H1 (cell line): ENCODE data around the gene PARK7. TPM values are rescaled to one million over a fixed set of nuclear protein-coding genes. Genes with fewer than 3 reads are reported as not detected.

Source experiments
- CTCF ChIA-PET: fragments of 300-600 bp; sonication (Branson Sonifier 250); formaldehyde crosslinking; loops from one replicate; lab custom pipeline; 2021; ENCODE audit not compliant: partially characterized antibody; lab: Charles Lee
- POLR2A ChIA-PET: fragments of 300-600 bp; sonication (Branson Sonifier 250); formaldehyde crosslinking; loops from one replicate; lab custom pipeline; 2021; ENCODE audit warnings: inconsistent platforms; ENCODE audit not compliant: partially characterized antibody; lab: Charles Lee
- DNase-seq, 2 experiments: peaks; one replicate each; pipeline versions ENCODE4 v3.0.0 to v3.0.0-alpha.2; 2010 to 2022; ENCODE audit warnings: low spot score in 2 of 2, low read depth in 1 of 2, mixed read lengths in 1 of 2
- FAIRE-seq: peaks from 2 replicates; lab custom pipeline; 2011; peaks lifted over from hg19 to GRCh38; lab: Jason Lieb, UNC
- H2AFZ ChIP-seq: 2 replicates; pipeline ENCODE4 v1.8.1; 2012; ENCODE audit warnings: low read length, inconsistent platforms
- H2AK5ac ChIP-seq: 2 replicates; pipeline ENCODE4 v1.6.1; 2013; ENCODE audit warnings: low read depth, low read length
- H2BK120ac ChIP-seq: replicated peaks from 2 replicates; pipeline ENCODE3; 2013; ENCODE audit warnings: low read depth, low read length, inconsistent platforms
- H2BK12ac ChIP-seq: 2 replicates; pipeline ENCODE4 v1.6.1; 2013; ENCODE audit warnings: low read depth, low read length
- H2BK15ac ChIP-seq: 2 replicates; pipeline ENCODE4 v1.6.1; 2013; ENCODE audit warnings: low read length
- H2BK20ac ChIP-seq: 2 replicates; pipeline ENCODE4 v1.6.1; 2013; ENCODE audit warnings: low read length
- H2BK5ac ChIP-seq: 2 replicates; pipeline ENCODE4 v1.6.1; 2013; ENCODE audit warnings: low read depth, low read length
- H3K14ac ChIP-seq: 2 replicates; pipeline ENCODE4 v1.6.1; 2013; ENCODE audit warnings: inconsistent platforms; ENCODE audit not compliant: insufficient read length
- H3K18ac ChIP-seq: 2 replicates; pipeline ENCODE4 v1.6.1; 2013; ENCODE audit warnings: low read length; ENCODE audit errors: extremely low read depth
- H3K23ac ChIP-seq: 2 replicates; pipeline ENCODE4 v1.6.1; 2013; ENCODE audit warnings: inconsistent platforms; ENCODE audit not compliant: insufficient read length
- H3K23me2 ChIP-seq: 2 replicates; pipeline ENCODE4 v1.6.1; 2013; ENCODE audit warnings: low read depth, low read length
- H3K27ac ChIP-seq: 2 replicates; pipeline ENCODE4 v1.6.1; 2011; ENCODE audit warnings: low read depth, low read length, inconsistent platforms
- H3K27me3 ChIP-seq, 4 experiments: replicated peaks in 1 of 4; 1 replicate in 1 of 4; 2 replicates in 3 of 4; pipeline versions ENCODE4 v1.6.1 to v1.8.1; 2011 to 2013; ENCODE audit warnings: low read length in 3 of 4, mild to moderate bottlenecking in 3 of 4, inconsistent platforms in 2 of 4, mixed read lengths in 2 of 4, moderate library complexity in 1 of 4; ENCODE audit not compliant: control insufficient read depth in 3 of 4, insufficient read depth in 3 of 4; ENCODE audit errors: extremely low read depth in 1 of 4
- H3K36me3 ChIP-seq, 4 experiments: 2 replicates each; pipeline versions ENCODE4 v1.6.1 to v1.8.1; 2011 to 2013; ENCODE audit warnings: mild to moderate bottlenecking in 4 of 4, low read length in 3 of 4, moderate library complexity in 2 of 4, control low read depth in 1 of 4, inconsistent platforms in 1 of 4; ENCODE audit not compliant: insufficient read depth in 4 of 4, control insufficient read depth in 2 of 4
- H3K4ac ChIP-seq: replicated peaks from 2 replicates; pipeline ENCODE3; 2013; ENCODE audit warnings: low read length, low read depth, mixed read lengths, inconsistent platforms; ENCODE audit not compliant: insufficient read length
- H3K4me1 ChIP-seq, 4 experiments: replicated peaks in 1 of 4; 1 replicate in 1 of 4; 2 replicates in 3 of 4; pipeline versions ENCODE4 v1.6.1 to v1.8.1; 2011 to 2013; ENCODE audit warnings: low read length in 3 of 4, inconsistent platforms in 2 of 4, mixed read lengths in 1 of 4; ENCODE audit not compliant: insufficient read depth in 4 of 4, control insufficient read depth in 3 of 4
- H3K4me2 ChIP-seq, 2 experiments: 2 replicates each; pipeline versions ENCODE4 v1.6.1 to v1.8.1; 2011 to 2013; ENCODE audit warnings: low read depth in 2 of 2, low read length in 2 of 2, control low read depth in 1 of 2, inconsistent platforms in 1 of 2, mild to moderate bottlenecking in 1 of 2; ENCODE audit not compliant: insufficient read depth in 1 of 2
- H3K4me3 ChIP-seq, 4 experiments: fragments of 200-600, 300-600 bp in 1 of 4; sonication (generic), shearing (Covaris generic), sonication (Bioruptor Twin) in 1 of 4; 2 replicates each; pipeline versions ENCODE4 v1.5.1 to v1.8.1; 2011 to 2016; ENCODE audit warnings: low read length in 4 of 4, low read depth in 3 of 4, control low read depth in 2 of 4, inconsistent platforms in 2 of 4, mild to moderate bottlenecking in 2 of 4, mixed read lengths in 1 of 4, moderate library complexity in 1 of 4; ENCODE audit not compliant: insufficient read depth in 2 of 4; ENCODE audit errors: extremely low read depth in 1 of 4
- H3K56ac ChIP-seq: replicated peaks from 2 replicates; pipeline ENCODE3; 2013; ENCODE audit warnings: low read depth, mild to moderate bottlenecking, mixed read lengths, low read length, inconsistent platforms; ENCODE audit not compliant: insufficient read length
- H3K79me1 ChIP-seq: 2 replicates; pipeline ENCODE4 v1.6.1; 2013; ENCODE audit warnings: low read depth, low read length, control low read depth
- H3K79me2 ChIP-seq, 2 experiments: 2 replicates each; pipeline versions ENCODE4 v1.6.1 to v1.8.1; 2012 to 2013; ENCODE audit warnings: low read length in 2 of 2, mild to moderate bottlenecking in 2 of 2, inconsistent platforms in 1 of 2; ENCODE audit not compliant: insufficient read depth in 2 of 2, control insufficient read depth in 1 of 2
- H3K9ac ChIP-seq, 4 experiments: replicated peaks in 1 of 4; 1 replicate in 1 of 4; 2 replicates in 3 of 4; pipeline versions ENCODE4 v1.6.1 to v1.8.1; 2011 to 2013; ENCODE audit warnings: low read depth in 3 of 4, low read length in 3 of 4, control low read depth in 2 of 4, mild to moderate bottlenecking in 2 of 4, moderate library complexity in 2 of 4, inconsistent platforms in 1 of 4; ENCODE audit errors: extremely low read depth in 1 of 4
- H3K9me3 ChIP-seq, 2 experiments: 2 replicates each; pipeline versions ENCODE4 v1.6.1 to v1.8.1; 2012 to 2013; ENCODE audit warnings: mild to moderate bottlenecking in 2 of 2, moderate library complexity in 2 of 2, control low read depth in 1 of 2, inconsistent platforms in 1 of 2, low read depth in 1 of 2, low read length in 1 of 2, mixed read lengths in 1 of 2; ENCODE audit not compliant: insufficient read depth in 2 of 2
- H4K20me1 ChIP-seq, 2 experiments: replicated peaks in 1 of 2; 2 replicates each; pipeline versions ENCODE3 to v1.8.1; 2011 to 2013; ENCODE audit warnings: inconsistent platforms in 2 of 2, low read length in 2 of 2, mild to moderate bottlenecking in 1 of 2; ENCODE audit not compliant: insufficient read depth in 2 of 2, control insufficient read depth in 1 of 2
- H4K5ac ChIP-seq: 2 replicates; pipeline ENCODE4 v1.6.1; 2013; ENCODE audit warnings: low read length, low read depth, mixed read lengths, inconsistent platforms; ENCODE audit not compliant: insufficient read length
- H4K8ac ChIP-seq: 2 replicates; pipeline ENCODE4 v1.8.0; 2013; ENCODE audit warnings: mild to moderate bottlenecking, moderate library complexity, low read length, inconsistent platforms; ENCODE audit not compliant: insufficient read depth; ENCODE audit errors: extremely low read depth
- H4K91ac ChIP-seq: replicated peaks from 2 replicates; pipeline ENCODE3; 2013; ENCODE audit warnings: low read length, mixed read lengths, inconsistent platforms; ENCODE audit not compliant: insufficient read length
- CTCF ChIP-seq, 3 experiments: IDR thresholded peaks; 1 replicate in 2 of 3; 2 replicates in 1 of 3; pipeline versions ENCODE4 v1.5.1 to v1.6.1; 2011; ENCODE audit warnings: low read length in 3 of 3, mild to moderate bottlenecking in 3 of 3, inconsistent platforms in 2 of 3, low read depth in 1 of 3, moderate library complexity in 1 of 3; ENCODE audit not compliant: insufficient read depth in 1 of 3; ENCODE audit errors: control extremely low read depth in 1 of 3
- RAD21 ChIP-seq, 2 experiments: IDR thresholded peaks in 1 of 2; conservative IDR thresholded peaks in 1 of 2; 2 replicates each; pipeline ENCODE4 v1.6.1; 2011; ENCODE audit warnings: low read depth in 2 of 2, low read length in 2 of 2, improper control_type of control experiment in 1 of 2, inconsistent platforms in 1 of 2, mild to moderate bottlenecking in 1 of 2, moderate library complexity in 1 of 2
- TAF7 ChIP-seq: optimal IDR thresholded peaks from 2 replicates; pipeline ENCODE3; 2011; ENCODE audit warnings: low read depth, mild to moderate bottlenecking, inconsistent platforms, low read length, moderate library complexity, borderline replicate concordance
- WGBS, 2 experiments: shearing (Covaris generic) in 1 of 2; methylation state at CpG; one replicate each; pipeline versions ENCODE4 v1.1.6 to v1.1.7; 2013 to 2015; ENCODE audit warnings: low lambda C conversion rate in 2 of 2, mixed read lengths in 2 of 2, inconsistent platforms in 1 of 2, low coverage in 1 of 2, missing lambda C conversion rate in 1 of 2; ENCODE audit not compliant: insufficient replicate concordance in 2 of 2, insufficient coverage in 1 of 2, insufficient read length in 1 of 2; ENCODE audit errors: extremely low coverage in 1 of 2, missing lambda C conversion rate in 1 of 2; 5-methylcytosine and 5-hydroxymethylcytosine counted together
- polyA plus RNA-seq, 7 experiments: library from polyadenylated mRNA; depleted of rRNA in 3 of 7; stranded (reverse) in 5 of 7; unstranded in 2 of 7; fragments of >200 nt in 5 of 7; fragments of 200-250 nt in 2 of 7; gene quantifications; 1 replicate in 5 of 7; 2 replicates in 1 of 7; 4 replicates in 1 of 7; pipeline versions ENCODE4 v1.2.1 to v1.2.3, GENCODE V29; 2011 to 2013; ENCODE audit warnings: missing spikeins in 2 of 7, mixed read lengths in 2 of 7
- total RNA-seq: library from RNA; stranded (reverse); fragmentation: NEBNext Ultra II Directional; extraction: Animal tissue kit (Norgen Biotek cat#: 25700); gene quantifications from 2 replicates; pipeline ENCODE4 v1.2.1, GENCODE V29; 2021

The PARK7 gene
- total and polyA plus RNA-seq, 2 of the 8 experiments (the other 6 are each of a cell fraction or from before 2014, with no cell fraction given) = 206 to 383 TPM

DNA sequence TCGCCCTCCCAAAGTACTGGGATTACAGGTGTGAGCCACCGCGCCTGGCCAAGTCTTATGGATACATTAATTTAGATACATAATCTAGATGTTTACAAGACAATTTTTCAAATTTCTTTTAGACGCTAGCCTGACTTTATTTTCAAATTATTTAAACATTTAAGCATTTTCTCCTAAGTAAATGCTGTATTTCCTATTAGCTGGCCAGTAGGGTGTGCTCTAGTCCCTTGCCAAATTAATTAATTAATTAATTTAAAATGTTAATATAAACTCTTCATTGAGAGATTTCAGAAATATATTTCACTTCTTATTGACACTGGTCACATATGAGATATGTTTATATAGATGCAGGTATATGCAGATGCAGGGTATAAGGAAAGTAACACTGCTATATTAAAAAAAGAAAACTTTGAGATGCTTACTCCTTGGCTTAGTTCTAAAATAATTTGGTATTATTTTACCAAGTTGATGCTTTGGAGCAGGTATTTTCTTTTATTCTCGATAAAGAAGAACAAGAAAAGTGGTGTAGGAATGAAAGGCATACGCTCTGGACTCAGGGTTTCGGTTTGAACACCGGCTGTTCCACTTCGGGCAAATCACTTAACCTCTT lies 69.8 kb downstream of the PARK7 start:
- no peak overlapping the region for H4K91ac ChIP-seq
- H2BK12ac ChIP-seq = no peak overlapping the region
- H3K79me2 ChIP-seq = no peaks in the 10 kb centered on the region
- no peak overlapping the region for H3K18ac ChIP-seq
- DNase-seq (no peak), FAIRE-seq (no peak)
- peaks cover 0 to 8% (median 6%) of the 10 kb centered on the region in 4 experiments; a peak in 5 of 7 replicates for H3K27me3 ChIP-seq
- no peak overlapping the region for H3K4me2 ChIP-seq
- no peak overlapping the region for H3K9ac ChIP-seq
- no peaks in the 10 kb centered on the region for H3K36me3 ChIP-seq
- H2BK5ac ChIP-seq = no peak overlapping the region
- H3K56ac ChIP-seq = no peak overlapping the region
- no peak overlapping the region for H3K14ac ChIP-seq
- H3K4me3 ChIP-seq = no peak overlapping the region
- H3K4me1 ChIP-seq = peaks cover 9 to 14% (median 12%) of the 10 kb centered on the region in 4 experiments
- no peak overlapping the region for H2BK120ac ChIP-seq
- H3K79me1 ChIP-seq = no peaks in the 10 kb centered on the region
- H3K23me2 ChIP-seq = peaks cover 8% of the 10 kb centered on the region
- TF ChIP-seq CTCF (IDR thresholded peaks at IDR 0.05; ENCODE audit: control extremely low read depth in 1 of 3, insufficient read depth in 1 of 3, low read depth in 1 of 3, low read length in 3 of 3) (peak in 2 of 3 experiments; percentile 24 to 27; a peak in 2 of 4 replicates), RAD21 (IDR thresholded peaks at IDR 0.05 in 1 of 2, conservative IDR thresholded peaks at IDR 0.05 in 1 of 2; ENCODE audit: low read depth in 2 of 2, low read length in 2 of 2) (peak in 1 of 2 experiments; percentile 66; a peak in 3 of 4 replicates), TAF7 (no peak)
- TF ChIP-seq, all 59 proteins: peak for 2
- no peak overlapping the region for H2BK20ac ChIP-seq
- no peaks in the 10 kb centered on the region for H3K9me3 ChIP-seq
- CTCF ChIA-PET = interaction anchor here (0.6 to 4.2 kb wide), 44 partner anchors 9 to 666 kb away, joined by 3 to 72 read pairs (median 4); no protein-coding TSS in a partner anchor
- H4K5ac ChIP-seq = no peak overlapping the region
- 83% methylated on average over 9 of the region's 9 CpGs; no CpG with 5 or more reads in 1 of the 2 experiments for WGBS, 2 experiments
- H4K20me1 ChIP-seq = no peaks in the 10 kb centered on the region
- no peak overlapping the region for H2BK15ac ChIP-seq
- no peak overlapping the region for H2AFZ ChIP-seq
- no peak overlapping the region for H3K23ac ChIP-seq
- H3K27ac ChIP-seq = no peak overlapping the region
- no peak overlapping the region for H4K8ac ChIP-seq
- POLR2A ChIA-PET = interaction anchor here (0.8 to 2.0 kb wide), 2 partner anchors 14 to 283 kb away, joined by 3 to 5 read pairs; no protein-coding TSS in a partner anchor
- no peak overlapping the region for H3K4ac ChIP-seq
- H2AK5ac ChIP-seq = no peak overlapping the region
